HCT116 (cell line): Measurements from ENCODE around the gene ASXL2. TPM values are rescaled to one million over a fixed set of nuclear protein-coding genes. Genes with fewer than 3 reads are reported as not detected.

Experiments
- ATAC-seq: fragments of 200-7000 bp; cut with Tn5 transposase; 2 replicates; pipeline ENCODE4 v1.9.1; 2020; ENCODE audit warnings: mild to moderate bottlenecking, moderate library complexity
- BruUV-seq: library from RNA; stranded (reverse); fragments of 400-500 nt; replicated peaks from 2 replicates; lab custom pipeline; 2021; lab: Mats Ljungman, UMichigan
- CTCF ChIA-PET: fragments of 300-600 bp; sonication (Branson Sonifier 250); formaldehyde crosslinking; loops from one replicate; lab custom pipeline; 2021; ENCODE audit warnings: antibody characterized with exemption; lab: Charles Lee
- POLR2A ChIA-PET: fragments of 300-600, 350-600 bp; sonication (Branson Sonifier 250); formaldehyde crosslinking; loops from one replicate; lab custom pipeline; 2021; ENCODE audit warnings: antibody characterized with exemption; lab: Charles Lee
- RAD21 ChIA-PET, 2 experiments: fragments of 300-600 bp; sonication (Branson Sonifier 250); formaldehyde crosslinking; loops; one replicate each; lab custom pipeline; 2023; ENCODE audit warnings: low total read pairs in 2 of 2; ENCODE audit not compliant: uncharacterized antibody in 2 of 2, unreplicated experiment in 2 of 2, low non-redundant PET in 1 of 2; lab: Charles Lee
- DNase-seq: peaks from one replicate; pipeline ENCODE4 v3.0.0-alpha.2; 2010; ENCODE audit warnings: low read depth, low spot score
- H2AFZ ChIP-seq: fragments of 200-600 bp; shearing (Covaris generic), sonication (generic); 2 replicates; pipeline ENCODE4 v1.6.1; 2017; ENCODE audit warnings: low read depth, mixed run types, mixed read lengths, antibody characterized with exemption, low read length; ENCODE audit not compliant: poor library complexity, severe bottlenecking
- H3K27ac ChIP-seq: 2 replicates; pipeline ENCODE4 v1.5.1; 2012; ENCODE audit warnings: low read depth, low read length
- H3K27me3 ChIP-seq: fragments of 200-600 bp; sonication (generic); 2 replicates; pipeline ENCODE4 v1.6.1; 2016; ENCODE audit warnings: mixed run types, low read length, mixed read lengths; ENCODE audit not compliant: insufficient read depth
- H3K36me3 ChIP-seq, 2 experiments: fragments of 200-500 bp in 1 of 2; fragments of 200-600 bp in 1 of 2; sonication (Bioruptor generic) in 1 of 2; sonication (generic) in 1 of 2; 2 replicates each; pipeline versions ENCODE4 v1.5.1 to v1.6.1; 2014 to 2016; ENCODE audit warnings: low read length in 2 of 2, inconsistent platforms in 1 of 2, mixed read lengths in 1 of 2, mixed run types in 1 of 2; ENCODE audit not compliant: insufficient read depth in 2 of 2, control insufficient read depth in 1 of 2
- H3K4me1 ChIP-seq, 2 experiments: fragments of 200-600 bp in 1 of 2; sonication (generic) in 1 of 2; 2 replicates each; pipeline versions ENCODE4 v1.5.1 to v1.6.1; 2012 to 2017; ENCODE audit warnings: low read length in 2 of 2, inconsistent platforms in 1 of 2, mild to moderate bottlenecking in 1 of 2, mixed read lengths in 1 of 2, mixed run types in 1 of 2, moderate library complexity in 1 of 2; ENCODE audit not compliant: insufficient read depth in 2 of 2, control insufficient read depth in 1 of 2
- H3K4me2 ChIP-seq: fragments of 200-600 bp; sonication (generic); 2 replicates; pipeline ENCODE4 v1.6.1; 2017; ENCODE audit warnings: mixed run types, low read length, mixed read lengths
- H3K4me3 ChIP-seq, 2 experiments: fragments of 200-600 bp in 1 of 2; sonication (generic) in 1 of 2; replicated peaks in 1 of 2; 2 replicates each; pipeline ENCODE4 v1.5.1; 2011 to 2016; ENCODE audit warnings: low read length in 2 of 2, control low read depth in 1 of 2, low read depth in 1 of 2, mild to moderate bottlenecking in 1 of 2, mixed read lengths in 1 of 2, mixed run types in 1 of 2
- H3K79me2 ChIP-seq: fragments of 200-600 bp; sonication (generic); 2 replicates; pipeline ENCODE4 v1.6.1; 2017; ENCODE audit warnings: mild to moderate bottlenecking, mixed run types, low read length, moderate library complexity, mixed read lengths; ENCODE audit not compliant: insufficient read depth
- H3K9ac ChIP-seq: fragments of 200-600 bp; sonication (generic); 2 replicates; pipeline ENCODE4 v1.6.1; 2016; ENCODE audit warnings: low read length, mixed read lengths
- H3K9me2 ChIP-seq: fragments of 200-600 bp; sonication (generic), shearing (Covaris generic); 2 replicates; pipeline ENCODE4 v1.6.1; 2017; ENCODE audit warnings: mixed run types, mild to moderate bottlenecking, moderate library complexity; ENCODE audit not compliant: insufficient read depth
- H3K9me3 ChIP-seq, 2 experiments: fragments of 200-500 bp in 1 of 2; fragments of 200-600 bp in 1 of 2; sonication (Bioruptor generic) in 1 of 2; sonication (generic) in 1 of 2; 2 replicates each; pipeline ENCODE4 v1.6.1; 2014 to 2017; ENCODE audit warnings: low read length in 2 of 2, mixed read lengths in 2 of 2, inconsistent platforms in 1 of 2, low read depth in 1 of 2, mild to moderate bottlenecking in 1 of 2, mixed run types in 1 of 2, moderate library complexity in 1 of 2; ENCODE audit not compliant: control insufficient read depth in 1 of 2, insufficient read depth in 1 of 2
- H4K20me1 ChIP-seq: fragments of 200-600 bp; sonication (generic), shearing (Covaris generic); 2 replicates; pipeline ENCODE4 v1.6.1; 2017; ENCODE audit warnings: mixed run types, mild to moderate bottlenecking, moderate library complexity; ENCODE audit not compliant: insufficient read depth
- CEBPB ChIP-seq: IDR thresholded peaks from 2 replicates; pipeline ENCODE4 v1.6.1; 2012; ENCODE audit warnings: low read depth
- EGR1 ChIP-seq: IDR thresholded peaks from 2 replicates; pipeline ENCODE4 v1.6.1; 2012; ENCODE audit warnings: low read depth
- ELF1 ChIP-seq: IDR thresholded peaks from 2 replicates; pipeline ENCODE4 v1.6.1; 2012; ENCODE audit warnings: low read depth, borderline replicate concordance
- EZH2phosphoT487 ChIP-seq: fragments of 200-600 bp; IDR thresholded peaks from 2 replicates; pipeline ENCODE4 v1.6.1; 2018; ENCODE audit warnings: antibody characterized with exemption, borderline replicate concordance
- JUND ChIP-seq: IDR thresholded peaks from 2 replicates; pipeline ENCODE4 v1.6.1; 2012
- SRF ChIP-seq: IDR thresholded peaks from 2 replicates; pipeline ENCODE4 v1.6.1; 2012; ENCODE audit warnings: low read depth
- TCF7L2 ChIP-seq: IDR thresholded peaks from 2 replicates; pipeline ENCODE4 v1.7.0; 2011; ENCODE audit warnings: borderline replicate concordance, inconsistent platforms; ENCODE audit not compliant: insufficient read depth, insufficient read length; ENCODE audit errors: extremely low read depth
- ZFX ChIP-seq: fragments of 450-650 bp; IDR thresholded peaks from 2 replicates; pipeline ENCODE4 v1.6.1; 2017
- ZNF274 ChIP-seq: fragments of 200-500 bp; sonication (Bioruptor generic); IDR thresholded peaks from 2 replicates; pipeline ENCODE4 v1.6.1; 2014; ENCODE audit warnings: mild to moderate bottlenecking, low read depth, low read length, inconsistent platforms
- intact Hi-C: fragments of 100-400 bp; cut with micrococcal nuclease; formaldehyde crosslinking; loops from 2 replicates; pipeline ENCODE4 v1.10.0; 2022
- total RNA-seq: library from RNA; stranded (reverse); gene quantifications from one replicate; pipeline ENCODE4 v1.2.1, GENCODE V29; 2021; ENCODE audit not compliant: unreplicated experiment
- TF ChIP-seq, protein P1 (sequence below), 3 experiments: fragments of 200-600 bp in 1 of 3; sonication (generic) in 1 of 3; IDR thresholded peaks in 2 of 3; conservative IDR thresholded peaks in 1 of 3; 2 replicates each; pipeline ENCODE4 v1.5.1; 2012 to 2017; ENCODE audit warnings: low read depth in 2 of 3, low read length in 2 of 3, antibody characterized with exemption in 1 of 3, borderline replicate concordance in 1 of 3, control low read depth in 1 of 3, mild to moderate bottlenecking in 1 of 3, mixed read lengths in 1 of 3, mixed run types in 1 of 3, moderate library complexity in 1 of 3; ENCODE audit not compliant: insufficient read depth in 1 of 3
- TF ChIP-seq, protein P2 (sequence below): IDR thresholded peaks from 2 replicates; pipeline ENCODE4 v1.6.1; 2011; ENCODE audit warnings: mild to moderate bottlenecking, low read length, moderate library complexity; ENCODE audit not compliant: insufficient replicate concordance; ENCODE audit errors: extremely low read depth
- TF ChIP-seq, protein P3 (sequence below): IDR thresholded peaks from 2 replicates; pipeline ENCODE4 v1.6.1; 2012

ASXL2 gene
- total RNA-seq, 1 experiment from 2014 or later = 29.2 TPM

DNA sequence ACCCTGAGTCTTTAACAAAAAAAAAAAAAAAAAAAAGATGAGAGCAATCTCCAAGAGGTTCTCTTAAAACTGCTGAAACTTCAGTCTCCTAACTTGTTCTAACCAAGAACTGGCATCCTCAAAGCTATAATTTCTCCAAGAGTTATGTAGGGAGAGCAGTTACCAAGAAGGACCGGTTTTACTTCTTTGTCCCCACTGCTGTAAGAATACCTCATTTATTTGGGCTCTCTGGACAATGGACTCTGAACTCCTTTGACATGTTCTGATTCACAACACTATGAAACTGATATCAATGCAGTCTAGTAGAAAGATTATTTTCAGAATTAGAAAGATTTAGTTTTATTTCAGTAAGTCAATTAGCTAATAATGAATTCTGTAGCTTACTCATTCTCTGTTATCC is 120.4 kb downstream of the ASXL2 start:
- Histone ChIP-seq H4K20me1 (no peaks in the 10 kb centered on the region), H3K27me3 (no peaks in the 10 kb centered on the region), H3K9me3 (no peaks in the 10 kb centered on the region), H3K79me2 (peaks cover 2% of the 10 kb centered on the region; the same call in 1 of the 2 replicates), H3K4me3 (no peak overlapping the region), H2AFZ (no peak overlapping the region), H3K9ac (no peak overlapping the region), H3K27ac (no peak overlapping the region), H3K9me2 (no peaks in the 10 kb centered on the region)
- DNase-seq (no peak), ATAC-seq (no peak)
- ChIA-PET RAD21 (no interaction called here), CTCF (no interaction called here)
- BruUV-seq = no TSS peak
- no peak for TF ChIP-seq EZH2phosphoT487
- TF ChIP-seq TCF7L2 = no peak
- TF ChIP-seq ELF1 = no peak
- no peak for TF ChIP-seq ZNF274
- TF ChIP-seq SRF = no peak
- TF ChIP-seq EGR1 = no peak
- TF ChIP-seq JUND = no peak
- TF ChIP-seq, protein P1, sequence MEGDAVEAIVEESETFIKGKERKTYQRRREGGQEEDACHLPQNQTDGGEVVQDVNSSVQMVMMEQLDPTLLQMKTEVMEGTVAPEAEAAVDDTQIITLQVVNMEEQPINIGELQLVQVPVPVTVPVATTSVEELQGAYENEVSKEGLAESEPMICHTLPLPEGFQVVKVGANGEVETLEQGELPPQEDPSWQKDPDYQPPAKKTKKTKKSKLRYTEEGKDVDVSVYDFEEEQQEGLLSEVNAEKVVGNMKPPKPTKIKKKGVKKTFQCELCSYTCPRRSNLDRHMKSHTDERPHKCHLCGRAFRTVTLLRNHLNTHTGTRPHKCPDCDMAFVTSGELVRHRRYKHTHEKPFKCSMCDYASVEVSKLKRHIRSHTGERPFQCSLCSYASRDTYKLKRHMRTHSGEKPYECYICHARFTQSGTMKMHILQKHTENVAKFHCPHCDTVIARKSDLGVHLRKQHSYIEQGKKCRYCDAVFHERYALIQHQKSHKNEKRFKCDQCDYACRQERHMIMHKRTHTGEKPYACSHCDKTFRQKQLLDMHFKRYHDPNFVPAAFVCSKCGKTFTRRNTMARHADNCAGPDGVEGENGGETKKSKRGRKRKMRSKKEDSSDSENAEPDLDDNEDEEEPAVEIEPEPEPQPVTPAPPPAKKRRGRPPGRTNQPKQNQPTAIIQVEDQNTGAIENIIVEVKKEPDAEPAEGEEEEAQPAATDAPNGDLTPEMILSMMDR (IDR thresholded peaks at IDR 0.05 in 2 of 3, conservative IDR thresholded peaks at IDR 0.05 in 1 of 3; ENCODE audit: borderline replicate concordance in 1 of 3, insufficient read depth in 1 of 3, low read depth in 2 of 3, low read length in 2 of 3) = no peak
- TF ChIP-seq, protein P2, sequence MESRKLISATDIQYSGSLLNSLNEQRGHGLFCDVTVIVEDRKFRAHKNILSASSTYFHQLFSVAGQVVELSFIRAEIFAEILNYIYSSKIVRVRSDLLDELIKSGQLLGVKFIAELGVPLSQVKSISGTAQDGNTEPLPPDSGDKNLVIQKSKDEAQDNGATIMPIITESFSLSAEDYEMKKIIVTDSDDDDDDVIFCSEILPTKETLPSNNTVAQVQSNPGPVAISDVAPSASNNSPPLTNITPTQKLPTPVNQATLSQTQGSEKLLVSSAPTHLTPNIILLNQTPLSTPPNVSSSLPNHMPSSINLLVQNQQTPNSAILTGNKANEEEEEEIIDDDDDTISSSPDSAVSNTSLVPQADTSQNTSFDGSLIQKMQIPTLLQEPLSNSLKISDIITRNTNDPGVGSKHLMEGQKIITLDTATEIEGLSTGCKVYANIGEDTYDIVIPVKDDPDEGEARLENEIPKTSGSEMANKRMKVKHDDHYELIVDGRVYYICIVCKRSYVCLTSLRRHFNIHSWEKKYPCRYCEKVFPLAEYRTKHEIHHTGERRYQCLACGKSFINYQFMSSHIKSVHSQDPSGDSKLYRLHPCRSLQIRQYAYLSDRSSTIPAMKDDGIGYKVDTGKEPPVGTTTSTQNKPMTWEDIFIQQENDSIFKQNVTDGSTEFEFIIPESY = no peak
- no peak for TF ChIP-seq ZFX
- no peak for TF ChIP-seq CEBPB
- TF ChIP-seq, protein P3, sequence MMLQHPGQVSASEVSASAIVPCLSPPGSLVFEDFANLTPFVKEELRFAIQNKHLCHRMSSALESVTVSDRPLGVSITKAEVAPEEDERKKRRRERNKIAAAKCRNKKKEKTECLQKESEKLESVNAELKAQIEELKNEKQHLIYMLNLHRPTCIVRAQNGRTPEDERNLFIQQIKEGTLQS = no peak
- TF ChIP-seq, all 23 proteins: peak for 0
- no peak overlapping the region for H3K4me2 ChIP-seq
- intact Hi-C loops = no loop called here
- H3K36me3 ChIP-seq = peaks cover 6 to 12% of the 10 kb centered on the region in 2 experiments; a peak in 2 of 4 replicates
- POLR2A ChIA-PET = no interaction called here
- H3K4me1 ChIP-seq = no peaks in the 10 kb centered on the region
